Measurements from ENCODE around the gene MTHFD1L. TPM values are rescaled to one million over a fixed set of nuclear protein-coding genes. Genes with fewer than 3 reads are reported as not detected.

Gene MTHFD1L
- total RNA-seq, 4 donors from 2014 or later, result 3.0 to 9.4 (median 5.2) TPM

DNA sequence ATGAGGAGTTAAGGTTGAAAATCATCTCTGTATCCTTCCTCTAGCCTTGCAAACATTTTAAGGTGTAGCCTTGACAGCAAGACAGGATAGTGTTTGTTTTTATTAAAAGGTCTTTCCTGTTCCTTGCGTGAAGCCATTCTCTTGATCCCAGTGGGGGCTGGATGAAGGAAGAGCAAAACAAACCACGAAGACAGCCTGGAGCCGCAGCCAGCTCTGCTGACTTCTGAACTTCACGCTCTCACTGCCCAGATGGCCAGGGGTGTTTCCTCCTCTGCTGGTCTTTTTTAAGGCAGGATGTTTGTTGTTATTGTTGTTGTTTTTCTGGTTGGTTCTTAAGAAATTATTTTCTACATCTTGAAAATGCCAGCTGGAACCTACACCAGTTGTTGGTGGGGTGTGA, 156.4 kb downstream of the MTHFD1L start:
- no peak for DNase-seq (ENCODE audit: low spot score in 2 of 2)
- peaks cover 5% of the 10 kb centered on the region for H3K4me1 ChIP-seq
- no peaks in the 10 kb centered on the region for H3K36me3 ChIP-seq
- no peaks in the 10 kb centered on the region for H3K9me3 ChIP-seq
- 55% methylated on average over 4 of the region's 4 CpGs for whole genome bisulfite sequencing
- no peak overlapping the region for H3K27ac ChIP-seq
- H3K4me3 ChIP-seq, result no peak overlapping the region
- TF ChIP-seq EP300 (IDR thresholded peaks at IDR 0.05), result no peak
- no peak for TF ChIP-seq POLR2A (IDR thresholded peaks at IDR 0.05)
- no peak for TF ChIP-seq POLR2AphosphoS5 (IDR thresholded peaks at IDR 0.05)
- TF ChIP-seq, protein P1, sequence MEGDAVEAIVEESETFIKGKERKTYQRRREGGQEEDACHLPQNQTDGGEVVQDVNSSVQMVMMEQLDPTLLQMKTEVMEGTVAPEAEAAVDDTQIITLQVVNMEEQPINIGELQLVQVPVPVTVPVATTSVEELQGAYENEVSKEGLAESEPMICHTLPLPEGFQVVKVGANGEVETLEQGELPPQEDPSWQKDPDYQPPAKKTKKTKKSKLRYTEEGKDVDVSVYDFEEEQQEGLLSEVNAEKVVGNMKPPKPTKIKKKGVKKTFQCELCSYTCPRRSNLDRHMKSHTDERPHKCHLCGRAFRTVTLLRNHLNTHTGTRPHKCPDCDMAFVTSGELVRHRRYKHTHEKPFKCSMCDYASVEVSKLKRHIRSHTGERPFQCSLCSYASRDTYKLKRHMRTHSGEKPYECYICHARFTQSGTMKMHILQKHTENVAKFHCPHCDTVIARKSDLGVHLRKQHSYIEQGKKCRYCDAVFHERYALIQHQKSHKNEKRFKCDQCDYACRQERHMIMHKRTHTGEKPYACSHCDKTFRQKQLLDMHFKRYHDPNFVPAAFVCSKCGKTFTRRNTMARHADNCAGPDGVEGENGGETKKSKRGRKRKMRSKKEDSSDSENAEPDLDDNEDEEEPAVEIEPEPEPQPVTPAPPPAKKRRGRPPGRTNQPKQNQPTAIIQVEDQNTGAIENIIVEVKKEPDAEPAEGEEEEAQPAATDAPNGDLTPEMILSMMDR (IDR thresholded peaks at IDR 0.05), result no peak
- H3K27me3 ChIP-seq, result no peaks in the 10 kb centered on the region

DNA sequence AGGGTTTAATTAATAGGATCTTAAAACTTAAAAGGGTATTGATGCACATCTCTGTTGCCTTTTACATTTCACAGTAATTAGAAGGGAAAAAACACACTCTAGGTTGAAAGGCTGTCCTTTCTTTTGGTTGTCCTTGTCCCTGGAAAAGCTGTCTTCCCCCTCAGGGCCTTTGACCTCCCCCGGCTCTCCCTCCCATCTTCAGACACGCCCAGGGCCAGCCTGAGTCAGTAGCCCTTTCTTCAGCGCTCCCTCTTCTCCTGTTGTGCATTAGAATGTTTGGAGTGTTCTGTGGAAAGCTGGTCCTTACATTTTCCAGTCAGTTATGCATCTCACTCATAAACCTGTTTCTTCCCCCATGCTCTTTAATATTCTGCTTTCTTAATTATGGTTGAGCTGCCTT, 157.0 kb downstream of the MTHFD1L start:
- Histone ChIP-seq H3K27ac (no peak overlapping the region), H3K36me3 (no peaks in the 10 kb centered on the region), H3K9me3 (no peaks in the 10 kb centered on the region), H3K4me3 (no peak overlapping the region), H3K27me3 (no peaks in the 10 kb centered on the region), H3K4me1 (peaks cover 5% of the 10 kb centered on the region)
- no peak for DNase-seq (ENCODE audit: low spot score in 2 of 2)
- TF ChIP-seq, protein P1 (IDR thresholded peaks at IDR 0.05), result no peak
- 78% methylated on average over 3 of the region's 3 CpGs for WGBS

DNA sequence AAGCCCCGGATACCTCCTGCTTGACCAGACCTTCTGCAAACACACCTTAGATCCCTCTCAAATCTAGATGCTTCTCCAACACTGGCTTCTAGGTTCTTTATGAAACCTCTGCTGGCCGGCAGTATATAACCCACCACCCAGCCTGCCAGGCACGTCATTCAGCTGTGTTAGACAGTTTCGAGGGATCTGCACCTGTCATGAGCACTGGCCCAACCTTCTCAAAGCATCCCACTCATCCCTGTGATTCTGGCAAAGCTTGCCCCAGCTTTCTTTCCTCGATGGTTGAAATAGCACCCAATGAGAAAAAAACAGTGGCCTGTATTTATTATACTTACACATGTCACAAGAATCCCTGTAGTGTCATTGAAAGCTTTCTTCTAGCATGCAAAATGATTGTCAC, 157.8 kb downstream of the MTHFD1L start:
- Histone ChIP-seq H3K4me3 (no peak overlapping the region), H3K27ac (no peak overlapping the region), H3K36me3 (no peaks in the 10 kb centered on the region), H3K9me3 (no peaks in the 10 kb centered on the region), H3K27me3 (no peaks in the 10 kb centered on the region), H3K4me1 (peaks cover 5% of the 10 kb centered on the region)
- TF ChIP-seq POLR2A (IDR thresholded peaks at IDR 0.05) (no peak), POLR2AphosphoS5 (IDR thresholded peaks at IDR 0.05) (no peak), EP300 (IDR thresholded peaks at IDR 0.05) (no peak)
- TF ChIP-seq, protein P1 (IDR thresholded peaks at IDR 0.05), result no peak
- WGBS, result 96% methylated on average over 5 of the region's 5 CpGs
- no peak for DNase-seq (ENCODE audit: low spot score in 2 of 2)

DNA sequence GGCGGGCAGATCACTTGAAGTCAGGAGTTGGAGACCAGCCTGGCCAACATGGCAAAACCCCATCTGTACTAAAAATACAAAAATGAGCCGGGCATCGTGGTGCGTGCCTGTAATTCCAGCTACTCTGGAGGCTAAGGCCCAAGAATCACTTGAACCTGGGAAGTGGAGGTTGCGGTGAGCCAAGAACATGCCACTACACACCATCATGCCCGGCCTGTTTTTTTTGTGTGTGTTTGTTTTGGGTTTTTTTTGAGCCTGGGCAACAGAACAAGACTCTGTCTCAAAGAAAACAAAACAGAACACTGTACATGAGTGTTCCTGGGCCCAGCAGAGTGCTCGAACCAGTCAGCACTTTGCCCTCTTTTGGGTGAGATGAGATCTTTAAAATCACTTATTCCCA, 159.1 kb downstream of the MTHFD1L start:
- no peak for DNase-seq (ENCODE audit: low spot score in 2 of 2)
- Histone ChIP-seq H3K27me3 (no peaks in the 10 kb centered on the region), H3K4me1 (peaks cover 5% of the 10 kb centered on the region), H3K9me3 (no peaks in the 10 kb centered on the region), H3K4me3 (no peak overlapping the region), H3K27ac (no peak overlapping the region), H3K36me3 (no peaks in the 10 kb centered on the region)
- TF ChIP-seq, protein P1 (IDR thresholded peaks at IDR 0.05), result no peak
- no peak for TF ChIP-seq POLR2A (IDR thresholded peaks at IDR 0.05)
- TF ChIP-seq POLR2AphosphoS5 (IDR thresholded peaks at IDR 0.05), result no peak
- TF ChIP-seq EP300 (IDR thresholded peaks at IDR 0.05), result no peak
- WGBS, result 86% methylated on average over 7 of the region's 7 CpGs

DNA sequence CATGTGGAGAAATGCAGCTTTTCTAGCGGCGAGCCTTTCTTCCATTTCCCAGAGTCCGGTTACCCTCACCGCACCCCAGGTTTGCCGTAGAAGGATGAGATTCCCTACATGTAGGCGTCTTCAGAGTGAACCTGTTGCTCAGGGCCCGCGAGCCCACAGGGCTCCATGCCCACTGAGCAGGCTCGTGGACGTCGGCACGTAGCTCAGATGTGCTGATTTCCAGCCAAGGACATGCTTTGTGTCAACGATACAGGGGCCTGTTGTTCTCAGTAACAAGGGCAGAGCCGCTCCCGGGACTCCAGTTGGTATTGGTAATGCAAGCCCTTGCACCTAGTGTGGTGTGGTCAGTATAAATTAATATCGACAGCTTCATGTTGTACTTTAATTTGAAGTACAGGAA, 159.6 kb downstream of the MTHFD1L start:
- Histone ChIP-seq H3K4me1 (peaks cover 5% of the 10 kb centered on the region), H3K4me3 (no peak overlapping the region), H3K9me3 (no peaks in the 10 kb centered on the region), H3K27ac (no peak overlapping the region), H3K36me3 (no peaks in the 10 kb centered on the region), H3K27me3 (no peaks in the 10 kb centered on the region)
- WGBS, result 82% methylated on average over 16 of the region's 16 CpGs
- TF ChIP-seq, protein P1 (IDR thresholded peaks at IDR 0.05), result no peak
- TF ChIP-seq EP300 (IDR thresholded peaks at IDR 0.05) (no peak), POLR2AphosphoS5 (IDR thresholded peaks at IDR 0.05) (no peak), POLR2A (IDR thresholded peaks at IDR 0.05) (no peak)
- DNase-seq (ENCODE audit: low spot score in 2 of 2), result no peak
